ENCODE data around the gene PLEKHG4.

Gene PLEKHG4, protein sequence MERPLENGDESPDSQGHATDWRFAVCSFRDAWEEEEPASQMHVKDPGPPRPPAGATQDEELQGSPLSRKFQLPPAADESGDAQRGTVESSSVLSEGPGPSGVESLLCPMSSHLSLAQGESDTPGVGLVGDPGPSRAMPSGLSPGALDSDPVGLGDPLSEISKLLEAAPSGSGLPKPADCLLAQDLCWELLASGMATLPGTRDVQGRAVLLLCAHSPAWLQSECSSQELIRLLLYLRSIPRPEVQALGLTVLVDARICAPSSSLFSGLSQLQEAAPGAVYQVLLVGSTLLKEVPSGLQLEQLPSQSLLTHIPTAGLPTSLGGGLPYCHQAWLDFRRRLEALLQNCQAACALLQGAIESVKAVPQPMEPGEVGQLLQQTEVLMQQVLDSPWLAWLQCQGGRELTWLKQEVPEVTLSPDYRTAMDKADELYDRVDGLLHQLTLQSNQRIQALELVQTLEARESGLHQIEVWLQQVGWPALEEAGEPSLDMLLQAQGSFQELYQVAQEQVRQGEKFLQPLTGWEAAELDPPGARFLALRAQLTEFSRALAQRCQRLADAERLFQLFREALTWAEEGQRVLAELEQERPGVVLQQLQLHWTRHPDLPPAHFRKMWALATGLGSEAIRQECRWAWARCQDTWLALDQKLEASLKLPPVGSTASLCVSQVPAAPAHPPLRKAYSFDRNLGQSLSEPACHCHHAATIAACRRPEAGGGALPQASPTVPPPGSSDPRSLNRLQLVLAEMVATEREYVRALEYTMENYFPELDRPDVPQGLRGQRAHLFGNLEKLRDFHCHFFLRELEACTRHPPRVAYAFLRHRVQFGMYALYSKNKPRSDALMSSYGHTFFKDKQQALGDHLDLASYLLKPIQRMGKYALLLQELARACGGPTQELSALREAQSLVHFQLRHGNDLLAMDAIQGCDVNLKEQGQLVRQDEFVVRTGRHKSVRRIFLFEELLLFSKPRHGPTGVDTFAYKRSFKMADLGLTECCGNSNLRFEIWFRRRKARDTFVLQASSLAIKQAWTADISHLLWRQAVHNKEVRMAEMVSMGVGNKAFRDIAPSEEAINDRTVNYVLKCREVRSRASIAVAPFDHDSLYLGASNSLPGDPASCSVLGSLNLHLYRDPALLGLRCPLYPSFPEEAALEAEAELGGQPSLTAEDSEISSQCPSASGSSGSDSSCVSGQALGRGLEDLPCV

DNA sequence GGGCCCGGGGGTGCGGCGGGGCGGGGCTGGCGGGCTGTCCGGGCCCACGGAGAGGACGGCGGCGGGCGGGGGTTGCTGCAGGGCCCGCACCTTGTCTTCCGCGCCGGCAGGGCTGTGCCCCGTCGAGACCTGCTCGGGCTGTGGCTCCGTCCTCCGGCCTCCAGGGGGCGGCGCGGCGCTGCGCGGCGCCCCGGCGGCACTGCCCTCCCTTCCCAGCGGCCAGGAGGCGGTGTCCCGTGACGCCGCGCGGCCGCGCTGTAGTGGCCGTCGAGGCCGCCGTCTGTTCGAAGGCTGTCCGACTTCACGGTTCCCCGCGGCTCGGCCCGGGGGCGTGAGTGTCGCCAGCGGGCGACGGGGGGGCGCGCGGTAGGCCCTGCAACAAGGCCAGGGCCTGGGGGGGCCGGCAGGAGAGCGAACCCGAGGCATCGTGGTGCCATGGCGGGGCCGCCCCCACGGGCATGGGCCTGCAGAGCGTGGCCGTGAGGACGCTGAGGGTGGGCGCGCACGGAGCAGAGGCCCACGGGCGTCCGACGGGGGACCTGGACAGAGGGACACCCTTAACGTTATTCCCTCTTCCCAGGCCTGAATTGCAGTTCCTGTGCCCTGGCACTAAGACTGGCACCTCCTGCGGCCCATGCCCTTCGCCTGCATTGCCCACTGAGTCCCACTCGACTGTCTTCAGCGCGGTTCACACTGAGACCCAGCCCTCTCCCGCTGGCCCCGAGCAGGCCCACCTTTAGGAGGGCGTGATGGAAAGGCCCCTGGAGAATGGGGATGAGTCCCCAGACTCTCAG lies at the start of gene PLEKHG4:
Gene PLEKHG4, plus strand, starts transcription at position 237 of the 794 bp plus-strand sequence. Its CDS starts 513 bp downstream, at position 750.
- in situ Hi-C loops (cut with MboI; ENCODE audit: low sequenced_read_pairs) = no loop called here

DNA sequence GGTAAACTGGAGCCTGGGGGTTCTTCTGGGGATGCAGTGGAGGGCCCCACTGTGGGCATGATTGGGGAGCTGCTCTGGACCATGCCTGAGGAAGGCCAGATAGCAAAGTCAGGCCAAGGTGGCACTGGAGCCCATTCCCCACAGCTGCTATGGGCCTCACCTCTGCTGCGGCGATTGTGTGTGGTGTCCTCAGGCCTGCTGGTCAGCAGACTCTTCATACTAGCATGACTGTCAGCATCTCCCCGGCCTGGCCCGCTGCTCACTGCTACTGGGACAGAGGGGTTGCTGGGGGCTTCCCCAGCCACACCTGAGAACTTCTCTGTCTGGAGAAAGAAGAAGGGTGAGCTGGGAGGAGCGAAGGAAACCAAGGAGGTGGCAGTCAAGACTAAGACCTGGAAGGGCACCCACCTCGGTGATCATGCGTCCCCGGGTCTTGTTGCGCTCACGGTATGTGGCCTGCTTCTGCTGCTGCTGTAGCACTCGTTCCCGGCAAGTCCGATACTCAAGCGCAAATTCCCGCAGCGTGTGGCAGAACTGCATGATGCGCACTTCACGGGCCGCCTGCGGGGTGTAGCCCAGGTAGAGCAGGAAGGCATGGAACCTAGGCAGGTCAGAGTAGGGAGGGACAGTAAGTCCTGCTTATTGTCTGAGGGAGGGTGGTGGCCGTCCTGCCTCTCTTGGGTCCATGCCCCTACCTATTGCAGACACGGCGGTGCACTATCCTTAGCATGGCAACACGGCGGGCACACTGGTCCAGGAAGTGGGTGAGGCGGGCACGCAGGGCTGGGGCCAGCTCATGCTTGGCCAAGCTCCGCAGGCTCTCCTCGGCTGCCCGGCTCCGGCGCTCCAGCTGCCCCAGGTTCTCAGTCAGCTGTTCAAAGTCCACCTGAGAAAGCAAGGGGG lies 49.2 kb upstream of the PLEKHG4 start:
- in situ Hi-C loops (cut with MboI; ENCODE audit: low sequenced_read_pairs) = no loop called here

DNA sequence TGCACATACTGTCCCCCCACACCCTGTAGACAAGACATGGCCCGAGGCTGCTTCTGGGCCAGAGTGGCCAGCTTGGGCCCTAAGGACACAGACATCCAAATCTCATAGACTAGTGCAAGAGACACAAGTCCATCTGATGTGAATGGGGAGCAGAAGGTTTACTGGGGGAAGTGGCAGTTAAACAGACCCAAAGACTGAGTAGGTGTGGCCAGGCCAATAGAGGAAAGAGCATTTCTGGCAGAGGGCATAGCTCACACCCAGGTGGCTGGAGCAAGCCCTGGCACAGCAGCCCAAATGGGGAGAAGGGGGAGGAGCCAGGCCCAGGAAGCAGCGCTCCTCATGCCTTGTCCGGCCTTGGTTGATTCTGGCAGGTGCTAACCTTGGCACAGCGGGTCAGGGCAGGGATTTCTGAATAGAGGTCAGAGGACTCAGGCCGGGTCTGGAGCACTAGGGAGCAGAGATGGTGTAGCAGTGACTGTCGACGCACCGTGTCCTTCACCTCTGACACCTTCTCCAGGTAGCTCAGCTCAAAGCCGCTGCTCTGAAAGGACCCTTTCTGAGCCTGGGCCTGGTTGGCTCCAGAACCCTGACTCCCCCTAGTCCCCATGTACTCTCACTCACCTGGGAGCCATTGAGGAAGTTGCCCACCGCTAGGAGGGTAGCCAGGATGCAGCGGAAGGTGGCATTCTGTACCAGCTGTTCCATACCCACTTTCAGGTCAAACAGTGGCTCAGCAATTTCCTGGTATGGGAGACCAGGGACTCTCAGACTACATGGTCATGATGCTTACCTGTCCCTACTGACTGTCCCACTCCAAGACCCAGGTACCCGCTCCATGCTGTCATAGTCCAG lies 48.3 kb upstream of the PLEKHG4 start:
- in situ Hi-C loops (cut with MboI; ENCODE audit: low sequenced_read_pairs) = no loop called here

GRCh38 chr16:67233596-67233995 lies 45.7 kb upstream of the PLEKHG4 start:
- in situ Hi-C loops (cut with MboI; ENCODE audit: low sequenced_read_pairs) = no loop called here

DNA sequence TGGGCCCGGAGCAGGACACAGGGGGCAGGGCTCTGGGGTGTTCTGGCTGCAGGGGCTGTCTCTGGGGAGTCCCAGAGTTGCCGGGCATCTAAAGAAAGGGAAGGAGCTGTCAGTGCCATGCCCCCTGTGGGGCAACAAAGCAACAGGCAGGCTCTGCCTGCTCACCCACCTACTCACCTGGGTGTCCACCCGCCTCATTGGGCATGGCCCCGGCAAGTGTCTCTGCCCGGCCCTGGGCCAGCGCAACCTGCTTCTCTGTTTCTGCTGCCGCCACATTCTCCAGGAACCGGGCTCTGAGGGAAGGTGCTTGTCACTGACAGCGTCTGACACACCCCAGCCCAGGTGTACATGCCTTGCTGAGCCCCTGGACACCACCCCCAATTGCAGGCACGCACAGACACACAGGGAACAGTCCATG lies 45.1 kb upstream of the PLEKHG4 start:
- in situ Hi-C loops (cut with MboI; ENCODE audit: low sequenced_read_pairs) = no loop called here

GRCh38 chr16:67235816-67236562 lies 43.3 kb upstream of the PLEKHG4 start:
- in situ Hi-C loops (cut with MboI; ENCODE audit: low sequenced_read_pairs) = no loop called here

DNA sequence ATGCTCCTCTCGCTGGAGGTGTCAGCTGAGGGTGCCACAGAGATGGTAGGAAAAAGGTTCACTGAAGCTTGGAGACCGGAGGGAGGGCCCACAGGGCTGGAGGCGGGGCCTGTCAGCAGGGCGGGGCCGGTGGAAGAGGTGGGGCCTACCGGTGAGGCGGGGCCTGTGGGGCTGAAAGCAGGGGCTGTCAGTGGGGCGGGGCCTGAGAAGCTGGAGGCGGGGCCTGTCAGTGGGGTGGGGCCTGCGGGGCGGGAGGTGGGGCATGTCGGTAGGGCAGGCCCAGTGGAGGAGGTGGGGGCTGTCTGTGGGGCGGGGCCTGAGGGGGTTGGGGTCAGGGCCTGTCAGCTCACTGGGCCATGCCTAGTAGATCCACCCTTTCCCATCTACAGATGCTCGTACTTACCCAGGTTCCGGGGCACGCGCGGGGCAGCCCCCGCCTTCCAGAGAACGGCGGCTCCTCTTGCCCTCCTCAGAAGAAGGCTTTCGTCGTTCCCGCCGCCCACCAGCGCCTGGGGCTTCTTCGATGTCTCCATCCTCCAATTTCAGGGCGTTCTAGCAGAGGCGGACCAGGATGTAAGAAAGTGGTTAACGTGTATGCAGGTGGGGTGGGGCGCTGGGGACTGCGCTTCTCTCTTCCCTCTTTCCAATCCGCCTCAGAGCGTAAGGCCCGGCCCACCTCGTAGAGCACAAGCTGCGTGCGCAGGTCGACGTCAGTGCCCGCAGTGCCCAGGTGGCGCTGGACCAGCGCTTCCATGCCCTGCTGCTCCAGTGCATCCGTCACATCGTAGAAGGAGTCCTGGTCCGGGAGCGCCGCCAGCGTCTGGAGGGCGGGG lies 42.6 kb upstream of the PLEKHG4 start:
- in situ Hi-C loops (cut with MboI; ENCODE audit: low sequenced_read_pairs) = no loop called here

DNA sequence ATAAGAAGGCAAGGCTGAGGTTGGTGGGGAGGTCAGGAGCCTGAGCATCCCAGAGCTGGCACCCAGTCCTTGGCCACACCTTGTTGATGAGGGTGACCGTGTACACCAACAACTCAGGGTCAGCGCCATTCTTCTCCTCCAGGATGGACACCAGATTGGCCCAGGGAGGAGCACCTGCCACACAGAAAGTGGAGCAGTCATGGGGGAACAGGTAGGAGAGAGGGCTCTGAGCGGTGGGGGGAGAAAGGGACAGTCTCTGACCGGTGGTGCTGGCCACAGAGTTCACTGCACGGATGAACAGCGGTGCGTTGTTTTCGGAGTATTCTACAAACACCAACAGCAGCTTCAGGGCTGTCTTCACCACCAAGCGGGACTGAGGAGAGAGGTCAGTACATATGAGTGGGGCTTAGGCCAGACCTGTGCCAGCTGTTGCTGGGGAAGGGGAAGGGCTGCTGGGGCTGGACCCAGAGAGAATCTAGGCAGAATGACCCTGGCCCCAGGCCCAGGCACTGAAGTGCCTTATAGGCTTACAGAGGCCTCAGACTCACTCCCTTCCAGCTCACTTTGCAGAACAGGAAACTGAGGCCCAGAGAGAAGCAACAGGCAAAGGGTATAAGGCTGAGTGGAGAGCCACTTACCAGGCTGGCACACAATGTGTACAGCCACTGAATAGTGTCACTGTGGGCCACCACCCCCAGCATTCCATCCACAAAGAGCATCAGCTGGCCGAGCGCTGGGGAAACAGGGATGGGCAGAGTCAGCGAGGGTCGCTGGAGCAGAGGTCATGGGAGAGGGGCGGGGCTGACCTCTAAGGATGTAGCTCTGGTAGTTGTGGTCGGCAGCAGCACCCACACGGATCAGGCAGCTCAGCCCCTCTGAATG lies 41.7 kb upstream of the PLEKHG4 start:
- in situ Hi-C loops (cut with MboI; ENCODE audit: low sequenced_read_pairs) = no loop called here

- in situ Hi-C loops (cut with MboI; ENCODE audit: low sequenced_read_pairs) = no loop called here
These were observed 41.1 kb upstream of the PLEKHG4 start for GRCh38 chr16:67238278-67238575.

GRCh38 chr16:67238806-67239470 lies 40.4 kb upstream of the PLEKHG4 start:
- in situ Hi-C loops (cut with MboI; ENCODE audit: low sequenced_read_pairs) = no loop called here

DNA sequence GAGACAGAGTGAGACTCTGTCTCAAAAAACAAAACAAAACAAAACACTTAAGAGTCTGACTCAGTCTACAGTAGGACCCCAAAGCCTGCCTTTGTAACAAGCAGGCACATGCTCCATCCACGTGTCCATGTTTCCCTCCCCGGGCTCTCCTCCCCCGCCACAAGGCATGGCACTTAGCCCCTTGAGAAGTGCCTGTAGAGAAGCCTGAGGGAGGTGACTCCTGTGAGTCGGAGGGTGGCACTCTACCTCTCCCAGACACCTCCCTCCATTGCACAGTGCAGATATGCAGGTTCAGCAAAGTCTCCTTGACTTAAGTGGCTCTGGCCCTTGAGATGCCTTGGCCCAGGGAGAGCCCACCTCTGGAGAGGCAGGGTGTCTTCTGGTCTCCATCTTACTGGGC lies 38.8 kb upstream of the PLEKHG4 start:
- in situ Hi-C loops (cut with MboI; ENCODE audit: low sequenced_read_pairs) = no loop called here

GRCh38 chr16:67241008-67241900 lies 38.1 kb upstream of the PLEKHG4 start:
- in situ Hi-C loops (cut with MboI; ENCODE audit: low sequenced_read_pairs) = no loop called here

- in situ Hi-C loops (cut with MboI; ENCODE audit: low sequenced_read_pairs) = no loop called here
These were observed 37.1 kb upstream of the PLEKHG4 start for GRCh38 chr16:67242138-67242730.

DNA sequence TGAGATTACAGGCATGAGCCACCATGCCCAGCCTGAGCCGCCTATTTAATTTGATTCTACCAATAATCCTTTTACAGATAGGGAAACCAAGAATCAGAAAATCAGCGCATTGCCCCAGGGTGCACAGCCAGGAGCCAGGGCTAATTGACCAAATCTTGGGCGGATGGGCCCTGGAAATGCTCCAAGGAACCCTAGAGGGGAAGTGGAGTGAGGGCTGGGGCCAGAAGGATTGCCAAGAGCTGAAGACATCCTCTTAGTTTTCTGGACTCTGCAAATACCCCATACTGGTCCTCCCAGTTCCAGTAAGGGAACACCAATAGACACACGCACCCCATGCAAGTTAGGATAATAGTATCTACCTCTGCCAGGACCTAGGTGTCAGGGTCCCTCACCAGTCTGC lies 35.9 kb upstream of the PLEKHG4 start:
- in situ Hi-C loops (cut with MboI; ENCODE audit: low sequenced_read_pairs) = no loop called here

Measured in HL-60/S4 (cell line).